Cardiac muscle cell (in vitro differentiated cells and primary cell): ENCODE data around the gene WASHC3. TPM values are rescaled to one million over a fixed set of nuclear protein-coding genes. Genes with fewer than 3 reads are reported as not detected.

Experiments
- DNase-seq, 2 donors: peaks; one replicate each; pipeline versions ENCODE4 v3.0.0 to v3.0.0-alpha.2; 2010 to 2017; ENCODE audit warnings: low read depth in 1 of 2, low spot score in 1 of 2
- H3K27ac ChIP-seq: fragments of 200-600 bp; sonication (generic); 2 replicates; pipeline ENCODE4 v1.5.1; 2016
- H3K27me3 ChIP-seq: fragments of 200-600 bp; sonication (generic); 2 replicates; pipeline ENCODE4 v1.6.0; 2016; ENCODE audit warnings: control low read depth
- H3K36me3 ChIP-seq: fragments of 200-600 bp; sonication (generic); 2 replicates; pipeline ENCODE4 v1.5.1; 2016; ENCODE audit warnings: control low read depth
- H3K4me1 ChIP-seq: fragments of 200-600 bp; sonication (generic); 2 replicates; pipeline ENCODE4 v1.8.1; 2017; ENCODE audit warnings: low read depth, mild to moderate bottlenecking, mixed run types
- H3K4me3 ChIP-seq: fragments of 200-600 bp; sonication (generic); 2 replicates; pipeline ENCODE4 v1.5.1; 2016; ENCODE audit warnings: mild to moderate bottlenecking
- H3K9me3 ChIP-seq: fragments of 200-600 bp; sonication (generic); 2 replicates; pipeline ENCODE4 v1.5.1; 2017; ENCODE audit warnings: low read depth, mild to moderate bottlenecking, control low read depth
- CTCF ChIP-seq: IDR thresholded peaks from 2 replicates; pipeline ENCODE4 v1.5.1; 2012; ENCODE audit warnings: low read depth, mild to moderate bottlenecking, low read length
- polyA plus RNA-seq: library from polyadenylated mRNA; unstranded; fragments of >200 nt; fragmentation: Nextera tagmentation; extraction: Ambion mirVana; gene quantifications from 2 replicates; pipeline ENCODE4 v1.2.1, GENCODE V29; 2016
- total RNA-seq: library from RNA; depleted of rRNA; stranded (reverse); fragments of >200 nt; gene quantifications from 2 replicates; pipeline ENCODE4 v1.2.3, GENCODE V29; 2016

WASHC3 gene
- 40.0 and 54.8 TPM in 2 replicates for total RNA-seq
- 81.3 and 89.2 TPM in 2 replicates for polyA plus RNA-seq

GRCh38 chr12:102061560-102062418 is at the start of gene WASHC3:
Gene WASHC3, minus strand, starts transcription at chr12:102061991. Its CDS starts 29 bp downstream, at chr12:102061962.
- Histone ChIP-seq H3K4me1 (peaks cover 5% of the 10 kb centered on the region), H3K27me3 (no peaks in the 10 kb centered on the region), H3K36me3 (no peaks in the 10 kb centered on the region), H3K9me3 (no peaks in the 10 kb centered on the region), H3K27ac (no peak within 1 kb of the TSS), H3K4me3 (peak within 1 kb of the TSS; percentile 78)
- DNase-seq: peak; percentile 95
- TF ChIP-seq CTCF: no peak

GRCh38 chr12:102110782-102111181 is 49.0 kb upstream of the WASHC3 start:
- H3K4me3 ChIP-seq: no peak overlapping the region
- H3K4me1 ChIP-seq: no peaks in the 10 kb centered on the region
- peaks cover 24% of the 10 kb centered on the region for H3K36me3 ChIP-seq
- no peaks in the 10 kb centered on the region for H3K9me3 ChIP-seq
- TF ChIP-seq CTCF: no peak
- DNase-seq: no peak
- no peak overlapping the region for H3K27ac ChIP-seq
- no peaks in the 10 kb centered on the region for H3K27me3 ChIP-seq

GRCh38 chr12:102107970-102108369 is 46.2 kb upstream of the WASHC3 start:
- Histone ChIP-seq H3K9me3 (no peaks in the 10 kb centered on the region), H3K4me3 (no peak overlapping the region)

GRCh38 chr12:102106905-102107304 is 45.1 kb upstream of the WASHC3 start:
- Histone ChIP-seq H3K27me3 (no peaks in the 10 kb centered on the region), H3K36me3 (peaks cover 16% of the 10 kb centered on the region), H3K4me3 (no peak overlapping the region), H3K27ac (no peak overlapping the region), H3K4me1 (no peaks in the 10 kb centered on the region), H3K9me3 (no peaks in the 10 kb centered on the region)
- no peak for DNase-seq
- no peak for TF ChIP-seq CTCF

More at GRCh38 chr12:102107970-102108369, 46.2 kb upstream of the WASHC3 start:
- Histone ChIP-seq H3K27me3 (no peaks in the 10 kb centered on the region), H3K36me3 (peaks cover 16% of the 10 kb centered on the region), H3K27ac (no peak overlapping the region), H3K4me1 (no peaks in the 10 kb centered on the region)
- no peak for DNase-seq
- no peak for TF ChIP-seq CTCF

GRCh38 chr12:102096855-102097254 is 35.1 kb upstream of the WASHC3 start:
- no peaks in the 10 kb centered on the region for H3K9me3 ChIP-seq
- TF ChIP-seq CTCF: no peak
- peaks cover 6% of the 10 kb centered on the region for H3K36me3 ChIP-seq

More at GRCh38 chr12:102096855-102097254, 35.1 kb upstream of the WASHC3 start:
- DNase-seq: no peak
- Histone ChIP-seq H3K27ac (no peak overlapping the region), H3K4me1 (no peaks in the 10 kb centered on the region), H3K27me3 (no peaks in the 10 kb centered on the region), H3K4me3 (no peak overlapping the region)
